Stimulated activated CD4-positive, alpha-beta T cell treated with anti-CD3 and anti-CD28 coated beads, Interleukin-4, amount 100 ng/mL, for 1 hour (primary cell): ENCODE results near the gene PTPRQ.
"Not testable (repeated sequence)": the region's sequence is repeated elsewhere in the genome, so short reads cannot be mapped to it uniquely, and the experiment has no call there.

Experiments
- DNase-seq: peaks from one replicate; pipeline ENCODE4 v3.0.0-alpha.2; 2020

Gene PTPRQ

DNA sequence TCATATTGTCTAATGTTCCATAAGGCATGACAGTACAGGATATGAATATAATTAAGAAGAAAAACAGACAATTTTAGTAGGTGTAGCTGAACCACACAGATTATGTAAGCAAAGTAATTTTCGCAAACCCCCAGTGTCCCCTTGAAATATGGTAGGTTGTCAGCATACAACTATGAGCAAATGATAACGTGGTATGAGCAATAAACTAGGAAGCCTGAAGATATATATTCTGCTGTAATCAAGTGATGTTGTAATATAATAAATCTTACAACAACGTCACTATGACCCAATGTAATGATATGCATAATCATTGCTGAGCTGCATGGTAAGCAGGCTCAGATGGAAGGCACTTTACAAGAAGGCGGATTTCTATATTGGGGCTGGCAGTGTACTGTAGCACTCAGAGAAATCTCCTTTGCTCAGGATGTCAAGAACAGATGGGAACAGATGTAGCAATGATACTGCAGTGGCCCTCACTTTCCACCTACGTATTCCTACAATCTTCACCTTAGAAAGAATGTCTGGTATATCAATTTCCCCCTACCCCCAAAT, 215.6 kb downstream of the PTPRQ start:
- DNase-seq, result no peak

DNA sequence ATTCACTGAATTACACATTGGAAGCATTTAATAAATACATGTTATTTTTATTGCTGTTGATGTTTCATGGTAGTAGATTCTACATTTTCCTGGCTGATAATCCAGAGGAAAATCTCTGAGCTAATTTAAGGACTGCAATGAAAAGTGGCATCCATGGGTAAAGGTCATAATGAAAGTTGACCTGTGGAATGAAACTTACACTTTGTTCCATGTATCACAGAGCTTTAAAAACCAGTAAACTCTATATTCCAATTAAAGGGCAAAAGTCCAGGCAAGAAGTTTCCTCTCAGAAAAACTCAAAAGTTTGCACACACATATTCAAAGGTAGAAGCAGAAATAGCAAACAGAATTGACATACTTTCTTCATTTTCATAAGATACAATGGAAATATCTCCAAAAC, 218.6 kb downstream of the PTPRQ start:
- no peak for DNase-seq

DNA sequence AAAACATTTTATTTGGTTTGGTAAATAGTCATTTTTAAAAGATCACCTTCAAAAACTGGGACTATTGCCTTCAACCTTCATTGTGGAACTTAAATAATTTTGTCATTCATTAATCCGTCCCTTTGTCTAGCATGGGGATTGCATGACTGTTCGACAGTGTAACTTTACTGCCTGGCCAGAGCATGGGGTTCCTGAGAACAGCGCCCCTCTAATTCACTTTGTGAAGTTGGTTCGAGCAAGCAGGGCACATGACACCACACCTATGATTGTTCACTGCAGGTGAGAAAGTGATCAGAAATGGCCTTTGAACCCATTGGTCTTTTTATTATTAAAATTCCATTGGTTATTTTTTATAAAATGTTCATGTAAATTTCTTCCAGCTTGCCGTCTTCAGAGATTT, 226.2 kb downstream of the PTPRQ start:
- no peak for DNase-seq

DNA sequence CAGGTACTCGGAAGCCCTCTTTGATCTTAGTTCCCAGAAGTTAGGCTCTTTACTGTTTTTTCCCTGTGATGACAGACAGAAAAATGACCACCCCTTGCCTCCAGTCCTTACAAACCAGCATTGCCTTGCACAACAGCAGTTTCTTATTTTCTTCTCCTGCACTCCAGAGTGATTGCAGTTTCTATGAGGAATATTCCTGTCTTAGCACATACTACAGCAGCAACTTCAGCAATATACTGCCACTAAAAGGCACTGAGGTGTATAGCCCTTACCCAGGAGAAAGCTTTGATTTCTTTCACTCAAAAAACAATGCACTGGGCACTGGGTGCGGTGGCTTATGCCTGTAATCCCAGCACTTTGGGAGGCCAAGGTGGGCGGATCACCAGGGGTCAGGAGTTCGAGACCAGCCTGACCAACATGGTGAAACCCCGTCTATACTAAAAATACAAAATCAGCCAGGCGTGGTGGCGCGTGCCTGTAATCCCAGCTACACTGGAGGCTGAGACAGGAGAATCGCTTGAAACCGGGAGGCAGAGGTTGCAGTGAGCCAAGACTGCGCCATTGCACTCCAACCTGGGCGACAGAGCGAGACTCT, 232.1 kb downstream of the PTPRQ start:
- DNase-seq, result not testable (repeated sequence)

DNA sequence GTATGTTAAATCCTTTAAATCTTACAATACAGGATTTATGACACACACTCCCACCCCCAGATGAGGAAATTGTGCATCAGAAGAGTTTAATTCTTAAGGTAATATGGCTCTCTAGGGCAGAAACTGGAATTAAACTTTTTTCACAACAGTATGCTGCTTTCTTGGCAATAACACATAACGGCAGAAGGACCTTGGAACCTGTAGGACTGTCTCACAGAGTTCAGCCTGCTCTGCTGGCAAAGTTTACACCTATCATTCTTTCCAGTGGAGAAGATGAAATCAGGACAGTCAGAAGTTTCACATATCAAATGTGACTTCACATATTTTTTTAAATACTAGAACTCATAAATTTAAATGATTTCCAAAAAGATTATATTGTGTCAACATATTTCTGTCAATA, 232.8 kb downstream of the PTPRQ start:
- DNase-seq, result no peak

DNA sequence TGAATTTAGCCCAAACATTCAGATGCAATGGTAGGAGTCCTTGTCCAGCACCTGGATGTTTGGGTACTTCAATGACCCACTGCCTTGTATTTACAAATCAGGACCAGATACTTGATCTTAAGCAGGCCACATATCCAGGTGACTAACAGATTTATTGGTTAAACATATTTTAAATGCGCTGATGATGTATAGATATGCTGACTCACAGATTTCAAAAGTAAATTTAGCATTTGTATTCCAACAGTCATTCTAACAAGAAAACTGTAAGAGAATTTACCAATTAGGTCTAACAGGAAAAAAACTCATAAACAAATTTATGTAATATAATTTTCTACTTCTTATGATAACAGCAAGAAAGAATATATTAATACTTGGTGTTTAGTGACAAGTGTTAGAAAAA, 234.0 kb downstream of the PTPRQ start:
- DNase-seq, result no peak

DNA sequence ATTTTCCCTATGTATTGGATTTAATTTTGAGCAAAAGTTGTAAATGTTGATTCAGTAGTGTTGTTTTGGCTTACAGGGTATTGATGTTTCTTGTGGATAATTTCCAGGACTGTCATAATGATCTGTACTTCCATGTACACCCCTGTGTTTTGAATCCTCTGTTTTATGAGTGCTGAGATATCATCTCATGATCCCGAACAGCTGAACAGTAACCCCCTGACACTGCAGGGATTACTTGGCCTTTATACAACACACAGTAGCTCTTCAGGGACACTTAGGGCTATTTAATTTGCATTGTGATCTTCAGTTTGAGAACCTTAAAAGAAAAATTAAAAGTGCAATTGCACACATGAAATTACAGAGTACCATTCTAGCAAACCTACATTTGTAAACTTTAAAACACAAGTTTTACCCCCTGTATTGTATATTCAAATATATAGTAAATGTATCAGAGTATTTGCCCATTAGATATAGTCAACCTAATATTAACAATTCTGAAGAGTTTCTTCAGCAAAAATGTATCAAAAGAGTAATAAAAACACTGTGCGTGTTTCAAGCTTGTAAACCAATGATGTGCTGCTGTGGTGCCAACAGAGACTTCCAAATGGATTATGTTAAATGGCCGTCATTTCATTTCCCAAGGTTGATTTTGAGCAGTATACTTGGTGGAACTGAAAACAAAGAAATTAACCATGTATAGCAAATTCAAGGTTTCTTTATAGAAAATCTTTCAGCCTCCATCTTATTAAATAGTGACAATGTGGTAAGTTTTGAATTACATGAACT, 235.5 kb downstream of the PTPRQ start:
- DNase-seq, result no peak

DNA sequence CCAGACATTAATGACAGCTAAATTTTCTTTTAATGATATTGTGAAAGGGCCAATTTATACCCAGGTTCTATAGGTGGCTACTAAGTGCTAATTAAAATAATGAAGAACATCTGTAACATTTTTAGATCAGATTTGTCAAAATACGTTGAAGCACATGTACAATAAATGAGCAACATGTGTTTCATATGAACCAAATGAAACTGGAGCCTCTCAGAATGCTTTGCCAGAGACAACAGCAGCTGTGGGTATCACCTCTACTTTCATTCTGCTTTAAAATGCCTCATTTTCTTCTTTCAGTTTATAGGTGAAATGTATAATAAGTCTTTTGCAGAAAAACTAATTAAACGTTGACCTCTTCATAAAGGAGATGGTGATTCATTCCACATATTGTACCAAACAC, 237.3 kb downstream of the PTPRQ start:
- no peak for DNase-seq

DNA sequence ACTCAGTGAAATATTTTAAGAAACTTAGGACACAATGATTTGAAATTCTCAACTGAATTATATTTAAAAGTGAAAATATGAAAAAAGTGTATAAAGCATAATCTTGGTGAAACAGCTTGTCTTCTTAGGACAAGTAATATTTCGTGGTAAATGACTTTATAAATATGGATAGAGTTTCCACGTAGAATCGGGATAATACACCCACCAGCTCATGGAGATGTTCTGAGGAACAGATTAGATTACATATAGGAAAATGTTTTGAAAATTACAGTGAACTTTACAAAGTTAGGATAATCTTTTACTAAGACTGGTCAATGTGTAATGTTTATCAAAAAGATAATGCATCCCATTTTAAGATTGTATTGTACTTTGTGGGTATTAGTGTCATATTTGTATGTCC, 237.8 kb downstream of the PTPRQ start:
- no peak for DNase-seq

DNA sequence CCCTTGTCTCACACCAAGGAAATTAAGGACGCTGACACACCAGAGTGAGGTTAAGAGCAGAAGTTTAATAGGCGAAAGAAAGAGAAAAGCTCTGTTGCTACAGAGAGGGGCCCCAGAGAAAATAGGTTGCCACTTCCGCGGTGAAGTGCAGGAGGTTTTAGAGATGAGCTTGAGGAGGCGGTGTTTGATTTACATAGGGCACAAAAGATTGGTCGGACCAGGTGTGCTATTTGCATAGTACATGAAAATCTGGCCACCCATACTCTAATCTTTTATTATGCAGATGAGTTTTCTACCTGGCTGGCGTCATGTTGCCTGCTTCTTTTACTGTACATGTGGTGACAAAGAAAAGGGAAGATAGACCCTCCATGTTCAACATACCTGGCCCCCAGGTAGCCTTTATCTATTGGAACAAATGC, 240.1 kb downstream of the PTPRQ start:
- no peak for DNase-seq

DNA sequence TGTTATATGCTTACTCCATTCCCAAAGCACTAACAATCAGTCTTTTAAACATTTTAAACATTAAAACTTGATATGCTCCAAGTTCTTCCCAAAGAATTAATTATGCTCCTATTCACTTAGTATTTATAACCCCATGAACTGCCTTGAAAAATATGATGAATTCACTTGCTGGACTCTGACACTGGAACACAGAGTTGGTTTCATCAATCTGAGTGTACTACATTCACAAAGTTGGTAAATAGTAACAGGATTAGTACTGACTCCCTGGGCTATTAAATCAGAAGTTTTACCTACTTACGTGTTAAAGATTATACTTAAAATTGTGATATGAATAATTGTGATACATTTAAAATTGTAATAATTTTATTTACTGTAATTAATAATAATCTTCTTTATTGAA, 246.1 kb downstream of the PTPRQ start:
- DNase-seq, result no peak

DNA sequence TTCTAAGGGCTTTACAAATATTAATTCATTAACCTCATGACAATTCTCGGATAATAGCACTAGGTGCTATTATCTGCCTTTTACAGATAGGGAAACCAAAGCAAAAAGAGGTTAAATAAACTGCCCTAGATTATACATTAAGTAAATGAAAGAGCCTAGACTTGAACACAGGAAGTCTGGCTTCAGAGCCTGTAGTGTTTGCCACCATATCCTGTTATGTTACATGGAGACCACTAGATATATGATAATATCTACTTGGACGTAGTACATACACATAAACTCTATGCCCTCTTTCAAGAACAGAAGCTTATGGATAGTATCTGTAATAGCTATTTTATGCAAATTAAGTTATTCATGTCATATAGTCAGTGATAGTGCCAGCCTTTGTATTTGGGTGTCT, 246.5 kb downstream of the PTPRQ start:
- no peak for DNase-seq

DNA sequence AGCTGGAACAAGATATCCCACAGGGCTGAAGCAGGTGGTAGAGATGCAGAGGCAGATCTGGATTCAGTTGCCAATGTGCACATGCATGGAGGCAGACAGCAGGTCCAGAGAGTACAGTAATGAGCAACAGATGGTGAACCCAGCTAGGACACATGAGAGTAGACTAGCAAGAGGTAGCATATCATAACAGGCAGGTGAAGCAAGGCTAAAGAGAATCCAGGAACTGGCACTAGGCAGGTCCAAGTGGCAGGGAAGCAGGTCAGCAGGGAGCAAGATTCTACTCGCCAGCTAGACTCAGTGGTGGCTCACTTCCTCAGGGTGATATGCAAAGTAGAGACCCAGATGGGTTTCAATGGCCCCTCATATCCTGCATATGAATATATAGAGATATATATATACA, 248.1 kb downstream of the PTPRQ start:
- no peak for DNase-seq

DNA sequence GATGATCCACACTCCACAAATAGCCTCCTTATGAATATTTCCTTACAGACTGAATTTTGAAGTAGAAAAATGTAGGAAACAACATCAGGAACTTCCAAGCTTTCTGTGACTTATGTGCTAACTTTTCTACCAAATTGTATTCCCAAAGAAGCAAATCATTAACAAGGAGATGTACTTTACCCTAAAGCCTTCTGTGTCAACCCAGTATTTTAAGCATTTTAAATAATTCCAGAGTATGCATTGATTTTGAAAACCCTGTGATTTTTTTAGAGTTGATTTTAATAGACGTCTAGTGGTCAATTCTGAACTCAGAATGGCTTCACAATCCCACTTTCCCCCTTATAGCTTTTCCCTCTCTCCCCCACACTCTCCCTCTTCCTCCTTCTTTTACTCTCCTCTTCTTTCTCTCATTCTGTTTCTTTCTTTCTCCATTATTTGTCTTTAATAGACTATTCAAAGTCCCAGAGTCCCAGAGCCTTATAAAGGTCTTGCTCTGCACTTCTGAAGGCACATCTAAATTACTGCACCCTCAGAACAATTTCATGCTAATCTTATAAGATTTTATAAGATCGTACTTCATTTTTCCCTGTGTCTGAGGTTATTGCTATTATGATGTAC, 253.3 kb downstream of the PTPRQ start:
- no peak for DNase-seq

DNA sequence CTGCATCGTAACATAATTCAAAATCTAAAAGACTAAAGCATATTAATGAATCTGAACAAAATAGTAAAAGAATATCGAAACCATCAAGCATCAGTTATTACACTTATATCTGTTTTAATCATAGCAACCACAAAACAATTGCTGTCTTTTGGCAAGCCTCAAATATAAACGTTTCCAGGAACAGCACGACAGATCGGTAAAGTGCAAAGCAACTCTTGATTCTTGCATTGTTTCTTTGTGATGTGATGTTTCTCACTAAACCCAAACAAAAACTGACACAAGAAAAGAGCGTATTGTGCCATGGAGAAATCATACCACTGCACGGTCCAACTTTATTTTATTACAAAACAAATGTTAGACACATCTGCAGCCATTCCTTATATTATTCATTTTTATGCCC, 254.2 kb downstream of the PTPRQ start:
- no peak for DNase-seq

DNA sequence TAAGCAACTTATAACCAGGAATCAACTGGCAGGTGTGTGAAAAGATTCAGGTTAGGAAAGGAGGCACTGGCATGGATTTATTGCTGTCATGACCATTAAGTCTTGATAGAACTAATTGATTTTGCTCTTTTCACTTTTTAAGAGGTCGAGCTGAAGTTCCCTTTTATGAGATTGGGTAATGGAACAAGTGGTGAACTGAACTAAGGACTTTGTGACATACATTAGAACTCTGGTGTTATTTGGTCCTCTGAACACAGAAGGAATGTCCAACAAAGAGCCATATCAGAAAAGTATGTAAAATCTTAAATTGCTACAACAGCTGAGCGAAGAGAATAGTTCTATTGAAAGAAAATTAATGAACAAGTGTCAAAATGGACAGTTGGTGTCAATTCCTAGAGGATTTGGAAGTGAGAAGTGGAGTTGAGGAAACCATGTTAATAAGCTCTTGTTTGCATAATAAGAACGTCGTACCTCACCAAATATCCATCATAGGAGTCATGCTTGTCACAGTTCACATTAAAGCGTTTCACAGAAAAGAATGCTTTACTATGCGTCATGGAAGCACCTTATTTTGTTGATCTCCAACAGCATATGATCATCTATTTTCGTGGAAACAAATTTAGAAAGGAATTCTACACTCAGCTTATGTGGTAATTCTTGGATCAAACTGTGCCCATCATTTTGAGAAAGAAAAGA, 255.0 kb downstream of the PTPRQ start:
- no peak for DNase-seq

DNA sequence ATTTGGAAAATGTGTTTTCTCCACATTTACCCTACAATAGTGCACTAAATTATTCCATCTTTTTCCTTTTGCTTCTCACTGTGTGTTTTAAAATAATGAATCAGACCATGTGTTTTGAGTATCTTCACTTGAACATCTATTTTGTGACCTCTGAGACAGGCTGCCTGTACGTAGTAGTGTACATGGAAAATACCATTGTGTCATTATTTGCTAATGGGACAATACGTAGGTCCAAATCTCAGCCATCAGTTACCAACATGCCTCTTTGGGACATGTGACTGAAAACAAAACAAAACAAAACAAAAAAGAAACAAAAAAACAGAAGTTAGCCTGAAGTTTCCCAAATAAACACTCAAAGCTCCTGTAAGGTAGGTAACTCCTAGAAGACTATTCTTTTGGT, 256.3 kb downstream of the PTPRQ start:
- no peak for DNase-seq

DNA sequence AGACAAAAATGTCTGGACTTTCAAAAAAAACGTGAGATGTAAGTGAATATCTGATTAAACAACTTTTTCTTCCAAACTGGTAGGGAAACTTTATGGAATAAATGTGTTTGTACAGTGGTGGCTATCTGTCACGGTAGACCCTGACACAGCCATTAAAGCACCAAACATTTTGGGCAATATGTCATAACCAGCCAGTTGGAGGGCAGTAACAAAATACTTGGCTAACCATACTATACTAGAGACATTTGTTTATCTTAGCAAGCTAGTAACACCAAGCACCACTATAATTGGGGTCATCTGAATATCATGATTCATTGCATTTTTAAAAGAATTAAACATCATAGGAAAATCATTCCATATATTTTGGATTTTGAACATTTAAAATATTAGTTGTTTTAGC, 257.4 kb downstream of the PTPRQ start:
- DNase-seq, result no peak

DNA sequence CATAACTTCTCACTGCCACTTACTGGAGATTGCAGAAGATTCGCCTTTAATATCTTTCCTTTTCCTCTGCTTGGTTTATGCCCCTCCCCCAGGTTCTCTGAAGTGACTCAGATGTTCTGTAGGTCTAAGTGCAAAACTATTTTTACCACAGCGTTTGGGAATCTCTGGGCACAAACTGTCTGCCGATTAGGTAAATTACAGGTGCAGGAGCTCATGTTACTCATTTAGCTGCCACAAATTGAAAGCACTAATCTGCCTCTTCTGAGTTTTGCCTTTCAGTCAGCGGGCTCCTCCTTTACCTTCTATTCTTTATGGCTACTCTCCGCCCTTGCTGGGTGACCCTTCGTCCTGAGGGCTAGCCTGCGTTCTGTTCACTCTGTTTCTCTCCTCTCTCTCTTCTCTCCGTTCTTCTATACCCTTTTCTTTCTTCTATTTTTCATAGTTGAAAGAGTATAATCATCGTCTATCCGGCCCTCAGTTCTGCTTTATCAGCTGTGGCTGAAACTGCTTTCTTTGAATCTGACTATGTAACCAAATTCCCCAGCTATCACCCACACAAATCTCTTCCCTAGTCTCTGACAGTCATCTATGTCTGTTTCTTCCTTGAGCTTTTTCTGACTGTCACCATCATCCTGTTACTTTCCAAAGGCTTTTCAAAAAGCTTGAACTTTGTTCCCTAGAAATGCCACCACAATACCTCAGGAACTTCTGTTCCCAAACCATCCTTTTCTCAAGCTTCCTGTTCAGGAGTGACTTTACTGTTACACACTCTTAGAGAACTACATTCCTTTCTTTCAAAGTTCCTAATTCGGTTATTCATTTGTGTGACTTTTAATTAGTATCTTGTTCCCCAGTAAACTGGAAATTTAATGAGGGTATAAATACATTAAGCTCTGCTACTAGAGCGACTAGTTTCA, 259.1 kb downstream of the PTPRQ start:
- DNase-seq, result no peak

DNA sequence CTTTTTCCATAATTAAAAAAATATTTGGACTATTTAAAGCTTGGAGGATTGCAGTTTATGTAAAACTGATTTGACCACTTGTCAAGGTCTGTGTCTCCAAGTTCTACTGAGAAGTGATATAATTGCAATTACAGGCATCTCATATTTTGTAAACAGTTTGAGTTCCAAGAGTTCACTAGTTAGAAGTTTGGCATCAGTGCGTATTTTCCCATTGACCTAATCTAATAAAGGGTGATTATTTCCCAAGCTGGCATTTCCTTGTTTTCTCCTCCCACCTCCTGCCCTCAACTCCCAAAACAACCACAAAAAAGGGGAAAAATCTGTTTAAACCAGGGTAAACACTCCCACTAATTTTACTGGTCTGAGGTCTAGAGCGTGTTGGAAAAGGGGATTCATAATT, 260.4 kb downstream of the PTPRQ start:
- DNase-seq, result no peak

DNA sequence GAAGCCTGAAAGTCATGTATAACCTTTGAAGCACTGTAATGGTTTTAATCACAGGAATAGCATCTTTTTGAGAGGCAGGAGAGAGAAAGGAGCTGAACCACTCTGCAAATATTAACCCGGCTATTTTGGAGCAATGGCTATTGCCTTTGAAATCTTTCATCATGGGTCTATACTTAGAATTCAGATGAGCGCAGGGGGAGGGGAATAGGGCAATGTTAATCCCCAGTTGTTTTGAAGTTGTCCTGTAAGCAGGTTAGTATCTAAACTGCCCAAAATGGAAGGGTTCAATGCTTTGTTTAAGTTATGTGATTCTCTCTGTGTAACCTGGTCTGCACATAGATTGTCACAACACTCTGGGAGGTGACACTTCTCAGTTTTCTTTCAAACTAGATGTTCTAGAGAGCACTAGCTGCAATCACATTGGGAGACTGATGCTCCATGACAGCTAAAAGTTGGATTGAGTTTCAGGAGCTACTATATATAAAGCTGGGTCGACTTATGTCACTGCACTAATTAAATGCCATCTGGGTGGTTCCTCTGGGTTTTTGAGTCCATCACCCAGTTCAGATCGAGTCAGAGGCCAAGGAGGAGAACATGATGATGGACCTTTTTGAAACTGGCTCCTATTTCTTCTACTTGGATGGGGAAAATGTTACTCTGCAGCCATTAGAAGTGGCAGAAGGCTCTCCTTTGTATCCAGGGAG, 263.2 kb downstream of the PTPRQ start, which contains the start of gene MYF6:
TSS of gene MYF6 (plus strand) at position 509 of the 704 bp plus-strand sequence. CDS start at position 595, 86 bp downstream.
- DNase-seq, result no peak

DNA sequence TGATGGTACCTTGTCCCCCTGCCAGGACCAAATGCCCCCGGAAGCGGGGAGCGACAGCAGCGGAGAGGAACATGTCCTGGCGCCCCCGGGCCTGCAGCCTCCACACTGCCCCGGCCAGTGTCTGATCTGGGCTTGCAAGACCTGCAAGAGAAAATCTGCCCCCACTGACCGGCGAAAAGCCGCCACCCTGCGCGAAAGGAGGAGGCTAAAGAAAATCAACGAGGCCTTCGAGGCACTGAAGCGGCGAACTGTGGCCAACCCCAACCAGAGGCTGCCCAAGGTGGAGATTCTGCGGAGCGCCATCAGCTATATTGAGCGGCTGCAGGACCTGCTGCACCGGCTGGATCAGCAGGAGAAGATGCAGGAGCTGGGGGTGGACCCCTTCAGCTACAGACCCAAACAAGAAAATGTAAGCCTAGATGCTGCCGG, 263.8 kb downstream of the PTPRQ start:
- no peak for DNase-seq
